Adrenal gland (tissue), 5 donors: ENCODE results near the gene ASB18.

ENCODE experiments used
- POLR2A ChIP-seq, 2 donors: fragments of 450-650 bp; IDR thresholded peaks; one replicate each; pipeline ENCODE4 v1.6.1; 2017; ENCODE audit warnings: antibody characterized with exemption in 2 of 2, mild to moderate bottlenecking in 2 of 2, moderate library complexity in 1 of 2
- TF ChIP-seq, protein P1 (sequence below), 6 experiments: fragments of 450-650 bp in 4 of 6; fragments of 200-600 bp in 2 of 6; sonication (generic) in 1 of 6; IDR thresholded peaks; 1 replicate in 5 of 6; 2 replicates in 1 of 6; pipeline versions ENCODE4 v1.5.1 to v1.8.0; 2016 to 2021; ENCODE audit warnings: antibody characterized with exemption in 6 of 6, mild to moderate bottlenecking in 2 of 6, moderate library complexity in 1 of 6
- donor health status: DM: no; HTN: no; CAD: no.

DNA sequence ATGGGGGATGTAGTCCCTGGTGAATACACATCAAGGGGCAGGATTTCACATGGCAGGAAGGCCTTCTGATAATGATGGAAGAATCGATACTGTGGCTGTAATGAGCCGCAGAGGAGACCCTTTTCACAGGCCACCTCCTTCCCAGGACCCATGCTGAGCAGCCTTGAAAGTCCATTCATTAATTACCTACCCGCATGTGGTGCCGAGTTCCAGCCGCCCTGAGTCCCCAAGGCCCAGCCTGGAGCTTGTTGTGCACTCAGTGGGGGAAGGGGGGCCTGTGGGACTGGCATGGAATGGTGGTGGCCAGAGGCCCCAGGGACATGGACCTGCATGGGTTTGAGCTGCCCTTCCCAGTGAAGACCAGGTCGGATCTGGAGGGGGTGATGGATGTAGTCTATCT is 25.5 kb downstream of the ASB18 start:
- no peak for TF ChIP-seq POLR2A (IDR thresholded peaks at IDR 0.05)
- TF ChIP-seq, protein P1, sequence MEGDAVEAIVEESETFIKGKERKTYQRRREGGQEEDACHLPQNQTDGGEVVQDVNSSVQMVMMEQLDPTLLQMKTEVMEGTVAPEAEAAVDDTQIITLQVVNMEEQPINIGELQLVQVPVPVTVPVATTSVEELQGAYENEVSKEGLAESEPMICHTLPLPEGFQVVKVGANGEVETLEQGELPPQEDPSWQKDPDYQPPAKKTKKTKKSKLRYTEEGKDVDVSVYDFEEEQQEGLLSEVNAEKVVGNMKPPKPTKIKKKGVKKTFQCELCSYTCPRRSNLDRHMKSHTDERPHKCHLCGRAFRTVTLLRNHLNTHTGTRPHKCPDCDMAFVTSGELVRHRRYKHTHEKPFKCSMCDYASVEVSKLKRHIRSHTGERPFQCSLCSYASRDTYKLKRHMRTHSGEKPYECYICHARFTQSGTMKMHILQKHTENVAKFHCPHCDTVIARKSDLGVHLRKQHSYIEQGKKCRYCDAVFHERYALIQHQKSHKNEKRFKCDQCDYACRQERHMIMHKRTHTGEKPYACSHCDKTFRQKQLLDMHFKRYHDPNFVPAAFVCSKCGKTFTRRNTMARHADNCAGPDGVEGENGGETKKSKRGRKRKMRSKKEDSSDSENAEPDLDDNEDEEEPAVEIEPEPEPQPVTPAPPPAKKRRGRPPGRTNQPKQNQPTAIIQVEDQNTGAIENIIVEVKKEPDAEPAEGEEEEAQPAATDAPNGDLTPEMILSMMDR (IDR thresholded peaks at IDR 0.05), result no peak
